ENCODE data around the gene HS6ST2. TPM values are rescaled to one million over a fixed set of nuclear protein-coding genes. Genes with fewer than 3 reads are reported as not detected.

Gene HS6ST2
- total and polyA plus RNA-seq, 12 donors = 0.13 to 1.2 (median 0.26) TPM; not detected in 3

DNA sequence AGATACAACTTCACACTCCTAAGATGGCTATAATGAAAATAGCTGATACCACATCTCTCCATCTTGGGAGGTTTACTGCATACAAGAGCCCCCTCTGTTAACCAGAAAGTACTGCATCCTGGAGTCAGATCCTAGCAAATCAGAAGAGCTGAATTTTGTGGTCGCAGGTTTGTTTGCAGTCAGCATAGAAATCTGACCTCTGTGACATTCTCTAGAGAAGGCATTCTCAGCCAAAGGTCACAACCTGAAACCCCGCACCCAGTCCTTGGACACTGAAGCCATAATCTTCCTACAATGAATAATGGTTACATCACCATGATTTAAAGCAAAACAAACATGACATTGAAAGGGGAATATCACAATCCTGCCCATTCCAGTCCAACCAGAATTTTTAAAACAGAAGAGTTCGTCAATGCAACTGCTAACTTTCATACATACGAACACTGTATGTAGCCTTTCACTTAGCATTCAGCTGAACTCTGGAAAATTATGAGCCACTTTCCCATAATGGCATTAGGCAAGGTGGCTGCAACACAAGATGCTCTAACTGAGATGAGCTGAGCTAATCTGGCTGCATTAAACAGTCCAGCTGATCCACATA lies 17.6 kb downstream of the HS6ST2 start:
- TF ChIP-seq, protein P1, sequence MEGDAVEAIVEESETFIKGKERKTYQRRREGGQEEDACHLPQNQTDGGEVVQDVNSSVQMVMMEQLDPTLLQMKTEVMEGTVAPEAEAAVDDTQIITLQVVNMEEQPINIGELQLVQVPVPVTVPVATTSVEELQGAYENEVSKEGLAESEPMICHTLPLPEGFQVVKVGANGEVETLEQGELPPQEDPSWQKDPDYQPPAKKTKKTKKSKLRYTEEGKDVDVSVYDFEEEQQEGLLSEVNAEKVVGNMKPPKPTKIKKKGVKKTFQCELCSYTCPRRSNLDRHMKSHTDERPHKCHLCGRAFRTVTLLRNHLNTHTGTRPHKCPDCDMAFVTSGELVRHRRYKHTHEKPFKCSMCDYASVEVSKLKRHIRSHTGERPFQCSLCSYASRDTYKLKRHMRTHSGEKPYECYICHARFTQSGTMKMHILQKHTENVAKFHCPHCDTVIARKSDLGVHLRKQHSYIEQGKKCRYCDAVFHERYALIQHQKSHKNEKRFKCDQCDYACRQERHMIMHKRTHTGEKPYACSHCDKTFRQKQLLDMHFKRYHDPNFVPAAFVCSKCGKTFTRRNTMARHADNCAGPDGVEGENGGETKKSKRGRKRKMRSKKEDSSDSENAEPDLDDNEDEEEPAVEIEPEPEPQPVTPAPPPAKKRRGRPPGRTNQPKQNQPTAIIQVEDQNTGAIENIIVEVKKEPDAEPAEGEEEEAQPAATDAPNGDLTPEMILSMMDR (IDR thresholded peaks at IDR 0.05) = no peak
- WGBS, 2 donors = 60 to 68% methylated on average over 4 of the region's 4 CpGs
- intact Hi-C loops (cut with DNase I) = no loop called here

GRCh38 chrX:132933170-132933569 lies 25.3 kb downstream of the HS6ST2 start:
- WGBS, 2 donors = 94 to 96% methylated on average over 8 of the region's 8 CpGs
- Histone ChIP-seq H3K4me1 (no peaks in the 10 kb centered on the region), H3K9me3 (no peaks in the 10 kb centered on the region), H3K27ac (no peak overlapping the region), H3K36me3 (no peaks in the 10 kb centered on the region), H3K4me3 (no peak overlapping the region), H3K27me3 (peaks cover 0 to 12% (median 0%) of the 10 kb centered on the region in 7 donors)
- intact Hi-C loops (cut with DNase I) = no loop called here
- TF ChIP-seq, protein P1 (IDR thresholded peaks at IDR 0.05) = no peak
- DNase-seq (no peak), ATAC-seq (no peak)

More for the DNA sequence above, 17.6 kb downstream of the HS6ST2 start:
- H3K4me1 ChIP-seq = no peaks in the 10 kb centered on the region
- H3K27ac ChIP-seq = no peak overlapping the region
- peaks cover 0 to 19% (median 0%) of the 10 kb centered on the region in 7 donors for H3K27me3 ChIP-seq
- DNase-seq (no peak), ATAC-seq (no peak)
- H3K9me3 ChIP-seq = peaks cover 0 to 6% (median 0%) of the 10 kb centered on the region in 11 donors
- no peak overlapping the region for H3K4me3 ChIP-seq
- no peaks in the 10 kb centered on the region for H3K36me3 ChIP-seq

DNA sequence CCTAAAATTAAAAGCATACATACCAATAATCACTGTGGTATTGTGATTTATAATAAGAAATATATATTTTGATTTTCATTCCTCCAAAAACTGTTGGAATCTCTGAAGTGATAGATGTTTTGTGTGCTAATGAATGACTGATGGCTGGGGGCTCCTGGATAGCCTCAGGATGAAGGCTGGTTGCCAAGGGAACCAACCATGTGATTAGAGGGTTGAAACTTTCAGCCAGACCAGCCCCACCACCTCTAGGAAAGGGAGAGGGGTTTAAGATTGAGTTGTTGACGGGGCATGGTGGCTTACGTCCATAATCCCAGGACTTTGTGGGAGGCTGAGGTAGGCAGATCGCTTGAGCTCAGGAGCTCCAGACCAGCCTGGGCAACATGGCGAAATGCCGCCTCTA lies 34.0 kb downstream of the HS6ST2 start:
- H3K9me3 ChIP-seq = no peaks in the 10 kb centered on the region
- H3K27me3 ChIP-seq = peaks cover 0 to 9% (median 0%) of the 10 kb centered on the region in 7 donors
- ATAC-seq = no peak
- no peak overlapping the region for H3K4me3 ChIP-seq
- TF ChIP-seq, protein P1 (IDR thresholded peaks at IDR 0.05) = no peak
- no peaks in the 10 kb centered on the region for H3K4me1 ChIP-seq
- WGBS, 2 donors = 83 to 85% methylated on average over 5 of the region's 5 CpGs
- H3K36me3 ChIP-seq = no peaks in the 10 kb centered on the region
- H3K27ac ChIP-seq = no peak overlapping the region
- intact Hi-C loops (cut with DNase I) = no loop called here
- no peak for DNase-seq

GRCh38 chrX:132918523-132918922 lies 39.9 kb downstream of the HS6ST2 start:
- no peaks in the 10 kb centered on the region for H3K4me1 ChIP-seq
- peaks cover 0 to 27% (median 0%) of the 10 kb centered on the region in 7 donors for H3K27me3 ChIP-seq
- no peaks in the 10 kb centered on the region for H3K36me3 ChIP-seq
- ATAC-seq = no peak
- H3K27ac ChIP-seq = no peak overlapping the region
- H3K9me3 ChIP-seq = peaks cover 0 to 3% (median 0%) of the 10 kb centered on the region in 11 donors
- TF ChIP-seq, protein P1 (IDR thresholded peaks at IDR 0.05) = no peak
- no peak overlapping the region for H3K4me3 ChIP-seq
- intact Hi-C loops (cut with DNase I) = no loop called here
- DNase-seq = no peak
